Astrocyte of the cerebellum (primary cell): ENCODE data around the gene SYT6.

ENCODE experiments used
- DNase-seq: peaks from one replicate; pipeline ENCODE4 v3.0.0-alpha.2; 2011; ENCODE audit warnings: low read depth
- H3K4me3 ChIP-seq: 2 replicates; pipeline ENCODE4 v1.5.1; 2011; ENCODE audit warnings: mild to moderate bottlenecking, low read depth, low read length, moderate library complexity
- CTCF ChIP-seq: IDR thresholded peaks from 2 replicates; pipeline ENCODE4 v1.5.1; 2012; ENCODE audit warnings: low read length, low read depth, moderate library complexity, mild to moderate bottlenecking; ENCODE audit errors: missing control alignments
- in situ Hi-C: cut with HindIII; loops from 2 replicates; pipeline ENCODE4 v1.10.0; 2017; ENCODE audit warnings: low sequenced_read_pairs

Gene SYT6

GRCh38 chr1:114048232-114048631 lies 105.4 kb downstream of the SYT6 start:
- no peak for DNase-seq
- in situ Hi-C loops: loop anchor here (5.0 kb wide), 1 partner anchor 104 kb away; the partner anchor contains the start of gene SYT6
- TF ChIP-seq CTCF: no peak
- H3K4me3 ChIP-seq: no peak overlapping the region

GRCh38 chr1:114043548-114043947 lies 110.1 kb downstream of the SYT6 start:
- DNase-seq: no peak
- TF ChIP-seq CTCF: no peak
- in situ Hi-C loops: no loop called here
- no peak overlapping the region for H3K4me3 ChIP-seq

GRCh38 chr1:114043054-114043453 lies 110.6 kb downstream of the SYT6 start:
- TF ChIP-seq CTCF: no peak
- no peak for DNase-seq
- no peak overlapping the region for H3K4me3 ChIP-seq
- in situ Hi-C loops: no loop called here

- no peak overlapping the region for H3K4me3 ChIP-seq
- no peak for DNase-seq
- in situ Hi-C loops: no loop called here
- TF ChIP-seq CTCF: no peak
Measured at GRCh38 chr1:114040273-114041015, 113.2 kb downstream of the SYT6 start.
